Duodenal mucosa (tissue), 2 donors: ENCODE measurements around the gene MIOS.

Source experiments
- H3K27ac ChIP-seq: one replicate; pipeline ENCODE4 v1.7.0; 2013; ENCODE audit warnings: low read depth, low read length
- H3K27me3 ChIP-seq, 2 donors: one replicate each; pipeline ENCODE4 v1.7.0; 2013; ENCODE audit warnings: low read length in 2 of 2, control low read depth in 1 of 2; ENCODE audit not compliant: insufficient read depth in 2 of 2, control insufficient read depth in 1 of 2
- H3K36me3 ChIP-seq, 2 donors: one replicate each; pipeline ENCODE4 v1.7.0; 2013; ENCODE audit warnings: low read length in 2 of 2, control low read depth in 1 of 2; ENCODE audit not compliant: insufficient read depth in 2 of 2, control insufficient read depth in 1 of 2
- H3K4me1 ChIP-seq, 2 donors: one replicate each; pipeline ENCODE4 v1.7.0; 2013; ENCODE audit warnings: low read length in 2 of 2, control low read depth in 1 of 2; ENCODE audit not compliant: insufficient read depth in 2 of 2, control insufficient read depth in 1 of 2
- H3K4me3 ChIP-seq, 2 donors: one replicate each; pipeline ENCODE4 v1.7.0; 2013; ENCODE audit warnings: low read length in 2 of 2, low read depth in 1 of 2
- H3K9ac ChIP-seq, 2 donors: one replicate each; pipeline ENCODE4 v1.7.0; 2013; ENCODE audit warnings: low read length in 2 of 2, low read depth in 1 of 2
- H3K9me3 ChIP-seq, 2 donors: one replicate each; pipeline ENCODE4 v1.7.0; 2013; ENCODE audit warnings: low read length in 2 of 2, control low read depth in 1 of 2; ENCODE audit not compliant: control insufficient read depth in 1 of 2

The MIOS gene

DNA sequence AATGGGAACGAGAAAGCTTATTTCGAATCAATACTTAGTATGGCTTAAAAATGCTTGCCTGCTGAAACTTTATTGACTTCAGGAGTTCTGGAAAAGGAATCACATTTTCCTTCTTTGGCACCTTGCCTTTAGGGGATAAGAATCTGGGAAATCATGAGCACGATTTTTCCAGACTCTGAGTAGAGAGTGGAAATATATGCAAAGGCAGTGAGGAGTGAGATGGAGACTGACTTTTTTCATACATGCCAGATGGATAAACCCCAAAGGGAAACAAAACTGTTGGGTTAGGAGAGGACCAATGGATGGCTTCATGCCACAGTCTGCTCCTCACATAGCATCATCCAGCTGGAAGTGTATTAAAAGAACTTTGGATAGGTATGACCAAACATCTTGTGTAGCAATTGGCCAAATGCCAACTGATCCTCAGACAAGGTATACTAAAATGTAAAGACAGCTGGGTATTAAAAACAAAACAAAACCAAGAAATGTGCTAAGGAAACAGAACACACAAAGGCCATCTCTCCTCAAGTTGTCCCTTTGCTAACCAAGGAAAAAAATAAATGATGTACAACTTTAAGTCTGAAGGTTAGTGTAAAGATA is 32.8 kb upstream of the MIOS start:
- Histone ChIP-seq H3K27me3 (no peaks in the 10 kb centered on the region), H3K9ac (no peak overlapping the region), H3K4me3 (no peak overlapping the region), H3K4me1 (no peaks in the 10 kb centered on the region), H3K9me3 (no peaks in the 10 kb centered on the region), H3K36me3 (no peaks in the 10 kb centered on the region), H3K27ac (no peak overlapping the region)

DNA sequence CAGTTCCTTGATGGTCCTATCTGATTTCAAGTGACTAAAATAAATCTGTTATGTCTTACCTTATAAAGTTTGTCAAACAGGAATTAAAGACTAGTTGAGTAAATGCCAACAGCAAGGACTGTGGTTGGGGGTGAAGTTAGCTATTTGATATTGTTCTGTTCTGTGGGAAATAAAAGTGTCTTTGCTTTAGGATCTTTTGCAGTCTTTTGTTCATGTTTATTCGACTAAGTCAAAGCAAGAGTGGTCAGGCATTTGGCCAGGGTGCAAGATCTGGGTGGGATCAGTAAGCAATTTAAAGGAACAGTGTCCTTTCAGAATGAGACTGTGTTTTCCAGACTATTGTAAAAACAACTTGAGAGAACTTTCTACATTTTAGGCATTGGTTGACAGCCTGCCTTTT is 31.0 kb upstream of the MIOS start, which contains the start of gene COL28A1:
Gene COL28A1 (minus strand): TSS at position 183 of the 400 bp plus-strand sequence. CDS start 2,998 bp downstream, outside the sequence.
- Histone ChIP-seq H3K36me3 (no peaks in the 10 kb centered on the region), H3K9me3 (no peaks in the 10 kb centered on the region), H3K4me1 (no peaks in the 10 kb centered on the region), H3K27me3 (no peaks in the 10 kb centered on the region), H3K4me3 (no peak within 1 kb of the TSS), H3K9ac (no peak within 1 kb of the TSS), H3K27ac (no peak within 1 kb of the TSS)

DNA sequence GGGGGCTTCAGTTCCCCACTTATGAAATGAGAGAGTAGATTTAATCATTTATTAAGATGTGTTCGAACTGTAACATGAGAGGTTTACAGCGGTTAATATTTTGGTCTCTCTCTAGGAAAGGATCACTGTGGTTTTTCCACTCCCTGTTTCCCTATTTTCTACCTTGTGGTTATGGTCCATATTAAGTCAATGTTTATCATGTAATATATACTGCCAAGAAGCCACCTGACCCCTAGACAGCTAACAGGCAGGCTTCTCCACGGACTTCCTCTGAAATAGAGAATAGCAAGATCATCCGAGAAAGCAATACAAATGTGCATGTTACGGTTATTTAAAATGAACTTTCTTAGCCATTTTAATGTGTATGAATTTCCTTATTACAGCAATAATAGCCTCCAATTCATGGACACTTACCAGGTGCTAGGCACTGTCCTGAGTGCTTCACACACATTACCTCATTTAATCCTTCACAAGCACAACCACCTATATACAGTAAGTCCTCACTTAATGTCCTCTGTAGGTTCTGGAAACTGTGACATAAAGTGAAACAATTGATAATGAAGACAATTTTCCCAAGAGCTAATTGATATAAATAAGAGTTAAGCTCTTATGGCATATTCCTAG is 30.2 kb upstream of the MIOS start:
- Histone ChIP-seq H3K27me3 (no peaks in the 10 kb centered on the region), H3K9ac (no peak overlapping the region), H3K4me3 (no peak overlapping the region), H3K27ac (no peak overlapping the region), H3K36me3 (no peaks in the 10 kb centered on the region), H3K4me1 (no peaks in the 10 kb centered on the region), H3K9me3 (no peaks in the 10 kb centered on the region)

DNA sequence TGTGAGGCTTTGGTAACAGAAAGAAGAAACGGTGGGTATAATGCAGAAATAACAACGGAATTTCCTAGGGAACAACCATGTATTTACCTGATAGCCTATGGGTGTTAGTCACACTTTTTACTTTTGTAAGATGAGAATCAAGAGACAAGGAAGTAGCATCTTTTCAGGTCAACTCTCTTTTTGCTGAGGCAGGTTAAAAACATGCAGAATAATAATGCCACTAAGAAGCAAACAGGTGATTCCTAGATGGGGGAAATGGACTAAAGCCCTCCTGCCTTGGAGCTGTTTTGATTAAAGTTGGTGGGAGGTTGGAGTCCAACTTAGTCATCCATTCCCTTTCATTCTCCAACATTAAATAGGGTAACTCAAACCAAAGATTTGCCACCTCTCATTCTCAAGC is 29.0 kb upstream of the MIOS start:
- H3K27me3 ChIP-seq = no peaks in the 10 kb centered on the region
- H3K36me3 ChIP-seq = no peaks in the 10 kb centered on the region
- no peak overlapping the region for H3K9ac ChIP-seq
- no peaks in the 10 kb centered on the region for H3K9me3 ChIP-seq
- no peak overlapping the region for H3K27ac ChIP-seq
- no peaks in the 10 kb centered on the region for H3K4me1 ChIP-seq
- H3K4me3 ChIP-seq = no peak overlapping the region

DNA sequence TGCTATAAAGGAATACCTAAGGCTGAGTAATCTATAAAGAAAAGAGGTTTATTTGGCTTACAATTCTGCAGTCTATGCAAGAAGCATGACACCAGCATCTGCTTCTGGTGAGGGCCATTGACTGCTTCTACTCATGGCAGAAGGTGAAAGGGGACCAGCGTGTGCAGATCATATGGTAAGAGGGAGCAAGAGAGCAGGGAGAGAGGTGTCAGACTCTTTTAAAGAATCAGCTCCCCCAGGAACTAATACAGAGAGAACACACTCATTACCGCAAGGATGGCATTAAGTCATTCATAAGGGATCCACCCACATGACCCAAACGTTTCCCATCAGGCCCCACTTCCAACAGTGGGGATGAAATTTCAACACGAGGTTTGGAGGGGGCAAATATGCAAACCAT is 27.5 kb upstream of the MIOS start:
- H3K27ac ChIP-seq = no peak overlapping the region

DNA sequence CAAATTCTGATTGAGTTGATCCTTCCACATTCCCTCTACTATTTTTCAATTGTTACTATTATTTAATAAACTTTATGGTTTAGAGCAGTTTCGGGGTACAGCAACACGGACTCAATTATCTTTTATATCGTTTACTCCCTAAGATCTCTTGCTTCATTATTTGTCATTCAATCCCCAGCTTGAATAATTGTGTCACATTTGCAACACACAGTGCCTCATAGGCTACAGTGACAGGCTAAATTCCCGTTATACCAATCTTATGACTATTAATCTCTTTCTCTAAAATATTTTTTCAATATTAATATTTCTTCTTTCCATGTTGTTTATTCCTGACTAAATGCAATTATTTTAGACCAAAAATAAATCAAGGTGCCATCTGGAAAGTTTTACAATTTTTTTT is 27.0 kb upstream of the MIOS start:
- no peaks in the 10 kb centered on the region for H3K36me3 ChIP-seq
- H3K9me3 ChIP-seq = no peaks in the 10 kb centered on the region
- no peak overlapping the region for H3K27ac ChIP-seq
- H3K9ac ChIP-seq = no peak overlapping the region
- no peaks in the 10 kb centered on the region for H3K4me1 ChIP-seq
- no peak overlapping the region for H3K4me3 ChIP-seq
- H3K27me3 ChIP-seq = no peaks in the 10 kb centered on the region

More for the DNA sequence above, 27.5 kb upstream of the MIOS start:
- no peak overlapping the region for H3K4me3 ChIP-seq
- no peak overlapping the region for H3K9ac ChIP-seq
- H3K9me3 ChIP-seq = no peaks in the 10 kb centered on the region
- H3K27me3 ChIP-seq = no peaks in the 10 kb centered on the region
- H3K4me1 ChIP-seq = no peaks in the 10 kb centered on the region
- no peaks in the 10 kb centered on the region for H3K36me3 ChIP-seq

DNA sequence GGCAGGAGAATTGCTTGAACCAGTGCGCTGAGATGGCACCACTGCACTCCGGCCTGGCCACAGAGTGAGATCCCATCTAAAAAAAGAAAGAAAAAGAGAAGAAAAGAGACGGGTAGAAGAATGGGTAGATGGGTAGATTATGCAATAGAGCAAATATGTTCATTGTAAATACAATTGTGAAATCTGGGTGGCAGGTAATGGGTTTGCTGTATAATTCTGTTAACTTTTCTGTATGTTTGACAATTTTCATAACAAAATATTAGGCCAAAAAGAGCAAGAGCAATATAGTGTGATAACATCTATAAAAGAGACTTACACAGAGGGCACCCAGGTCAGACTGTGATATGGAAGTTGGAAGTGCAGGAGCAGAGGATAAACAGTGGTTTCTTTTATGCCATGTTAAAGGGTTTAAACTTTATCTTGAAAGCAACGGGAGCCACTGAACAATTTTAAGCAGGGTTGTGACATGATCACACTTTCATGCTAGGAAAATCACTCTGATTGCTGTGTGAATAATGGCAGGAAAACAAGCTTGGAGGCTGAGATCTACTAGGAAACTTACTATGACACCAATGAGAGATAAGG is 24.3 kb upstream of the MIOS start:
- H3K4me1 ChIP-seq = no peaks in the 10 kb centered on the region
- no peak overlapping the region for H3K27ac ChIP-seq
- H3K4me3 ChIP-seq = no peak overlapping the region
- no peaks in the 10 kb centered on the region for H3K27me3 ChIP-seq
- no peaks in the 10 kb centered on the region for H3K36me3 ChIP-seq
- no peak overlapping the region for H3K9ac ChIP-seq
- no peaks in the 10 kb centered on the region for H3K9me3 ChIP-seq

DNA sequence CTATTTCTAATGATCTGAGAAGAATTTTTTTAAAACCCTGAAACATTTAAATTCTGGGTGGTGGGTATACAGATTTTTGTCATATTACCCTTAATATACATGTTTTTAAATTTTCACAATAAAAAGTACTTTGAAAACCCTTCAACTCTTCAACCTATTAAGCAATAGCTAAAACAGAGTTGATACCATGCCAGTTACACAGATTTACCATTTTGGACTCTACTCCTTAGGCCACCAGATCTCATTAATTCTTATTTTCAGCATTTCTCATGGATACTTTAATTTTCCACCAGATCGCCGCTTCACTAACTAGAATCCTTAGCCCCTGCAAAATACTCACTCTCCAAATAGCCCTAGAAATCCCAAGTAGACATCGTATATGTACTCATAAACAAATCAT is 18.3 kb upstream of the MIOS start:
- Histone ChIP-seq H3K9ac (no peak overlapping the region), H3K27ac (no peak overlapping the region), H3K4me3 (no peak overlapping the region), H3K27me3 (no peaks in the 10 kb centered on the region), H3K36me3 (no peaks in the 10 kb centered on the region), H3K9me3 (no peaks in the 10 kb centered on the region), H3K4me1 (no peaks in the 10 kb centered on the region)

DNA sequence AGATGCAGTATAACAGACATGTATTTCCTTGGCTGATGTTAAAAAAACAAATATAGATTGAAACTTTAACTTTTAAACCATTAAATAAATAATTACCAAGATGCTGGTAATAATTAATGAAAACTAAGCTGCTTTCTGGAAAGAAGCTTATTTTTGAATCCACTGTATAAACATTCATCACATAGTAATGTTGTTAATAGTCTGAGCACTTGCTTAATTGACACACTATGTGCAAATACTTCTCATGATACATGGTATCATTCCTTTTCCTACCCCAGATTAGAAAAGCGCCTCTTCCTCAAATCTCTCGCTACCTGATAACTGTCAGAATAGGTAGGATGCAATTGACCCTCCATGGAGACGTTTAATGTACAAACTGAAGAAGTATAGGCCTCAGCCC is 16.0 kb upstream of the MIOS start:
- Histone ChIP-seq H3K4me3 (no peak overlapping the region), H3K36me3 (no peaks in the 10 kb centered on the region), H3K9ac (no peak overlapping the region), H3K27me3 (no peaks in the 10 kb centered on the region), H3K27ac (no peak overlapping the region), H3K4me1 (no peaks in the 10 kb centered on the region), H3K9me3 (no peaks in the 10 kb centered on the region)

DNA sequence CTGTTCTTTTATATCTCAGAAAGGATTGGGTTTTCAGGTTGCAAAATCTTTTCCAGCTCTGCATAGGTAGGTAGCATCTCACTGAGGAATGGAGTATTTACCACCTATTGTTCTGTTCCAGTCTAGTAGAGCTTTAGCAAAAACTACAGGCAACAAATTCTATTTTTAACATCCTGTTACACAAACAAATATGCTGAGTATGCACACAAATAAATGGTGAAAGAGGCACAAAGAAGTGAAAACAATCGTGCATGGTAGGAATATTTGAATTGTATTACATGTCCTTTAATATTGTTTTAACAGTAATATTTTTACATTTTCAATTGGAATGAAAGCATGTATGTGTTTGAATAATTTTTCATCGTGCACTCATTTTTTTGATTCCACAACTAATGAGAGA is 14.5 kb upstream of the MIOS start:
- Histone ChIP-seq H3K9ac (no peak overlapping the region), H3K27me3 (no peaks in the 10 kb centered on the region), H3K9me3 (no peaks in the 10 kb centered on the region), H3K27ac (no peak overlapping the region), H3K4me3 (no peak overlapping the region), H3K36me3 (no peaks in the 10 kb centered on the region), H3K4me1 (no peaks in the 10 kb centered on the region)
